SK-N-SH (cell line): ENCODE results near the gene TYW3. TPM values are rescaled to one million over a fixed set of nuclear protein-coding genes. Genes with fewer than 3 reads are reported as not detected.

ENCODE experiments used
- CTCF ChIA-PET: fragments of 300-600, 350-600 bp; formaldehyde crosslinking; extraction: SDS; loops from one replicate; lab custom pipeline; 2021; lab: Yijun Ruan, JAX
- POLR2A ChIA-PET: fragments of 350-600 bp; sonication (Branson Sonifier 250); formaldehyde crosslinking; extraction: SDS; loops from one replicate; lab custom pipeline; 2020; ENCODE audit warnings: antibody characterized with exemption, inconsistent platforms; lab: Yijun Ruan, JAX
- DNase-seq: peaks from one replicate; pipeline ENCODE4 v3.0.0; 2012
- H2AFZ ChIP-seq: fragments of 200-600 bp; sonication (generic); 2 replicates; pipeline ENCODE4 v1.8.1; 2016; ENCODE audit warnings: antibody characterized with exemption, mild to moderate bottlenecking, low read depth
- H3F3A ChIP-seq: fragments of 200-600 bp; sonication (generic); replicated peaks from 2 replicates; pipeline ENCODE3; 2016; ENCODE audit warnings: antibody characterized with exemption, mild to moderate bottlenecking; ENCODE audit not compliant: insufficient read depth
- H3K27ac ChIP-seq, 2 experiments: fragments of 200-500 bp in 1 of 2; fragments of 200-600 bp in 1 of 2; sonication (Bioruptor generic) in 1 of 2; sonication (generic), shearing (Covaris generic) in 1 of 2; 2 replicates each; pipeline versions ENCODE4 v1.5.1 to v1.6.1; 2014 to 2016; ENCODE audit warnings: low read depth in 2 of 2, inconsistent platforms in 1 of 2, low read length in 1 of 2, mild to moderate bottlenecking in 1 of 2, mixed read lengths in 1 of 2
- H3K27me3 ChIP-seq: fragments of 200-600 bp; sonication (generic), shearing (Covaris generic); 2 replicates; pipeline ENCODE4 v1.6.1; 2016; ENCODE audit warnings: mixed run types; ENCODE audit not compliant: insufficient read depth
- H3K36me3 ChIP-seq, 2 experiments: fragments of 200-500 bp in 1 of 2; fragments of 200-600 bp in 1 of 2; sonication (Bioruptor generic) in 1 of 2; sonication (generic) in 1 of 2; replicated peaks in 1 of 2; 2 replicates each; pipeline versions ENCODE3 to v1.5.1; 2014 to 2016; ENCODE audit warnings: low read length in 1 of 2, mild to moderate bottlenecking in 1 of 2; ENCODE audit not compliant: insufficient read depth in 2 of 2, control insufficient read depth in 1 of 2
- H3K4me1 ChIP-seq, 2 experiments: fragments of 200-500 bp in 1 of 2; fragments of 200-600 bp in 1 of 2; sonication (Bioruptor generic) in 1 of 2; sonication (generic), shearing (Covaris generic) in 1 of 2; 2 replicates each; pipeline versions ENCODE4 v1.5.1 to v1.6.1; 2014 to 2016; ENCODE audit warnings: low read depth in 1 of 2, low read length in 1 of 2, mixed run types in 1 of 2; ENCODE audit not compliant: insufficient read depth in 2 of 2, control insufficient read depth in 1 of 2
- H3K4me2 ChIP-seq: fragments of 200-600 bp; sonication (generic), shearing (Covaris generic); 2 replicates; pipeline ENCODE4 v1.6.1; 2017; ENCODE audit warnings: mixed run types
- H3K4me3 ChIP-seq, 2 experiments: fragments of 200-500 bp in 1 of 2; fragments of 200-600 bp in 1 of 2; sonication (Bioruptor generic) in 1 of 2; sonication (generic), shearing (Covaris generic) in 1 of 2; 2 replicates each; pipeline versions ENCODE4 v1.5.1 to v1.8.1; 2014 to 2016; ENCODE audit warnings: low read depth in 2 of 2, inconsistent platforms in 1 of 2, low read length in 1 of 2, mild to moderate bottlenecking in 1 of 2, mixed read lengths in 1 of 2, moderate library complexity in 1 of 2
- H3K79me2 ChIP-seq: fragments of 200-600 bp; sonication (generic); 2 replicates; pipeline ENCODE4 v1.8.1; 2017; ENCODE audit warnings: mild to moderate bottlenecking; ENCODE audit not compliant: insufficient read depth
- H3K9ac ChIP-seq: fragments of 200-600 bp; sonication (generic); 2 replicates; pipeline ENCODE4 v1.6.1; 2017; ENCODE audit warnings: mixed run types
- H3K9me2 ChIP-seq: fragments of 200-600 bp; sonication (generic); 2 replicates; pipeline ENCODE4 v1.6.1; 2017; ENCODE audit warnings: mixed run types
- H3K9me3 ChIP-seq: fragments of 200-600 bp; sonication (generic); 2 replicates; pipeline ENCODE4 v1.6.1; 2017; ENCODE audit warnings: mixed run types, mild to moderate bottlenecking, moderate library complexity
- H4K20me1 ChIP-seq: fragments of 200-600 bp; sonication (generic); 2 replicates; pipeline ENCODE4 v1.6.1; 2017; ENCODE audit warnings: mild to moderate bottlenecking, mixed run types; ENCODE audit not compliant: insufficient read depth
- CHD2 ChIP-seq: fragments of 150-350 bp; IDR thresholded peaks from 2 replicates; pipeline ENCODE4 v1.6.1; 2018; ENCODE audit warnings: low read length; ENCODE audit not compliant: partially characterized antibody
- ELF1 ChIP-seq: IDR thresholded peaks from 2 replicates; pipeline ENCODE4 v1.4.0; 2012
- EP300 ChIP-seq, 2 experiments: IDR thresholded peaks; 2 replicates each; pipeline versions ENCODE4 v1.4.0 to v1.6.1; 2012; ENCODE audit warnings: borderline replicate concordance in 1 of 2, low read depth in 1 of 2, low read length in 1 of 2
- FOSL2 ChIP-seq: IDR thresholded peaks from 2 replicates; pipeline ENCODE4 v1.4.0; 2012; ENCODE audit warnings: low read depth, mild to moderate bottlenecking, moderate library complexity, borderline replicate concordance
- FOXJ3 ChIP-seq: sonication (generic); formaldehyde crosslinking; IDR thresholded peaks from 2 replicates; pipeline ENCODE4 v1.5.1; 2020; ENCODE audit warnings: mild to moderate bottlenecking, missing genetic modification reagents
- FOXM1 ChIP-seq: IDR thresholded peaks from 2 replicates; pipeline ENCODE4 v1.4.0; 2012; ENCODE audit warnings: low read depth, mild to moderate bottlenecking
- GABPA ChIP-seq: IDR thresholded peaks from 2 replicates; pipeline ENCODE4 v1.4.0; 2012; ENCODE audit warnings: low read depth, mild to moderate bottlenecking
- GATA2 ChIP-seq: sonication (generic); formaldehyde crosslinking; IDR thresholded peaks from 2 replicates; pipeline ENCODE4 v1.5.0; 2020; ENCODE audit warnings: mild to moderate bottlenecking, missing genetic modification reagents
- JUND ChIP-seq: IDR thresholded peaks from 2 replicates; pipeline ENCODE4 v1.4.0; 2012
- MAX ChIP-seq: IDR thresholded peaks from 2 replicates; pipeline ENCODE4 v1.4.0; 2012; ENCODE audit warnings: low read depth
- MEF2A ChIP-seq: IDR thresholded peaks from 2 replicates; pipeline ENCODE4 v1.4.0; 2012; ENCODE audit warnings: low read depth, borderline replicate concordance
- POLR2AphosphoS5 ChIP-seq: IDR thresholded peaks from 2 replicates; pipeline ENCODE4 v1.6.1; 2012; ENCODE audit warnings: low read depth, low read length
- RAD21 ChIP-seq: IDR thresholded peaks from 2 replicates; pipeline ENCODE4 v1.6.1; 2012; ENCODE audit warnings: mild to moderate bottlenecking, low read length
- RXRA ChIP-seq: IDR thresholded peaks from 2 replicates; pipeline ENCODE4 v1.4.0; 2012; ENCODE audit warnings: low read depth, mild to moderate bottlenecking, borderline replicate concordance
- SIN3A ChIP-seq: IDR thresholded peaks from 2 replicates; pipeline ENCODE4 v1.6.1; 2012; ENCODE audit warnings: low read depth, mild to moderate bottlenecking, low read length, moderate library complexity, borderline replicate concordance
- SMC3 ChIP-seq: IDR thresholded peaks from 2 replicates; pipeline ENCODE4 v1.6.1; 2012; ENCODE audit warnings: low read depth, low read length, improper control_type of control experiment
- TAF1 ChIP-seq: IDR thresholded peaks from 2 replicates; pipeline ENCODE4 v1.6.1; 2012; ENCODE audit warnings: low read depth, mild to moderate bottlenecking, low read length, moderate library complexity, borderline replicate concordance
- TCF12 ChIP-seq: IDR thresholded peaks from 2 replicates; pipeline ENCODE4 v1.4.0; 2012
- YY1 ChIP-seq: IDR thresholded peaks from 2 replicates; pipeline ENCODE4 v1.4.0; 2012; ENCODE audit warnings: low read depth, mild to moderate bottlenecking
- polyA plus RNA-seq, 3 experiments: library from polyadenylated mRNA; depleted of rRNA; stranded (reverse); fragments of >200 nt; gene quantifications; 2 replicates each; pipeline ENCODE4 v1.2.3, GENCODE V29; 2012
- TF ChIP-seq, protein P1 (sequence below): fragments of 200-600 bp; sonication (generic); IDR thresholded peaks from 2 replicates; pipeline ENCODE4 v1.6.1; 2017; ENCODE audit warnings: antibody characterized with exemption, mild to moderate bottlenecking, moderate library complexity
- TF ChIP-seq, protein P2 (sequence below): fragments of 150-350 bp; IDR thresholded peaks from 2 replicates; pipeline ENCODE4 v1.6.1; 2016; ENCODE audit warnings: mild to moderate bottlenecking, low read depth, low read length
- TF ChIP-seq, protein P3 (sequence below): IDR thresholded peaks from 2 replicates; pipeline ENCODE4 v1.4.0; 2012; ENCODE audit warnings: low read depth, borderline replicate concordance

TYW3 gene
- polyA plus RNA-seq, 1 of the 3 experiments (the other 2 are of a cell fraction) = 9.2 TPM

GRCh38 chr1:74785944-74786343 is 53.0 kb downstream of the TYW3 start:
- H2AFZ ChIP-seq = no peak overlapping the region
- no peaks in the 10 kb centered on the region for H3K79me2 ChIP-seq
- no peaks in the 10 kb centered on the region for H3K27me3 ChIP-seq
- POLR2A ChIA-PET = no interaction called here
- TF ChIP-seq TAF1 = no peak
- no peak for TF ChIP-seq SIN3A
- TF ChIP-seq SMC3 = no peak
- no peak for TF ChIP-seq EP300 (IDR thresholded peaks at IDR 0.05; ENCODE audit: borderline replicate concordance in 1 of 2, low read depth in 1 of 2, low read length in 1 of 2)
- no peak for TF ChIP-seq GATA2 (CRISPR knock-in tag)
- TF ChIP-seq, protein P1, sequence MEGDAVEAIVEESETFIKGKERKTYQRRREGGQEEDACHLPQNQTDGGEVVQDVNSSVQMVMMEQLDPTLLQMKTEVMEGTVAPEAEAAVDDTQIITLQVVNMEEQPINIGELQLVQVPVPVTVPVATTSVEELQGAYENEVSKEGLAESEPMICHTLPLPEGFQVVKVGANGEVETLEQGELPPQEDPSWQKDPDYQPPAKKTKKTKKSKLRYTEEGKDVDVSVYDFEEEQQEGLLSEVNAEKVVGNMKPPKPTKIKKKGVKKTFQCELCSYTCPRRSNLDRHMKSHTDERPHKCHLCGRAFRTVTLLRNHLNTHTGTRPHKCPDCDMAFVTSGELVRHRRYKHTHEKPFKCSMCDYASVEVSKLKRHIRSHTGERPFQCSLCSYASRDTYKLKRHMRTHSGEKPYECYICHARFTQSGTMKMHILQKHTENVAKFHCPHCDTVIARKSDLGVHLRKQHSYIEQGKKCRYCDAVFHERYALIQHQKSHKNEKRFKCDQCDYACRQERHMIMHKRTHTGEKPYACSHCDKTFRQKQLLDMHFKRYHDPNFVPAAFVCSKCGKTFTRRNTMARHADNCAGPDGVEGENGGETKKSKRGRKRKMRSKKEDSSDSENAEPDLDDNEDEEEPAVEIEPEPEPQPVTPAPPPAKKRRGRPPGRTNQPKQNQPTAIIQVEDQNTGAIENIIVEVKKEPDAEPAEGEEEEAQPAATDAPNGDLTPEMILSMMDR = no peak
- no peak for TF ChIP-seq MAX
- TF ChIP-seq MEF2A = no peak
- no peak for TF ChIP-seq FOXM1
- TF ChIP-seq POLR2AphosphoS5 = no peak
- TF ChIP-seq, protein P2, sequence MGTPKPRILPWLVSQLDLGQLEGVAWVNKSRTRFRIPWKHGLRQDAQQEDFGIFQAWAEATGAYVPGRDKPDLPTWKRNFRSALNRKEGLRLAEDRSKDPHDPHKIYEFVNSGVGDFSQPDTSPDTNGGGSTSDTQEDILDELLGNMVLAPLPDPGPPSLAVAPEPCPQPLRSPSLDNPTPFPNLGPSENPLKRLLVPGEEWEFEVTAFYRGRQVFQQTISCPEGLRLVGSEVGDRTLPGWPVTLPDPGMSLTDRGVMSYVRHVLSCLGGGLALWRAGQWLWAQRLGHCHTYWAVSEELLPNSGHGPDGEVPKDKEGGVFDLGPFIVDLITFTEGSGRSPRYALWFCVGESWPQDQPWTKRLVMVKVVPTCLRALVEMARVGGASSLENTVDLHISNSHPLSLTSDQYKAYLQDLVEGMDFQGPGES = no peak
- TF ChIP-seq CHD2 = no peak
- TF ChIP-seq RAD21 = no peak
- no peak for TF ChIP-seq YY1
- no peaks in the 10 kb centered on the region for H3F3A ChIP-seq
- H3K4me1 ChIP-seq = no peaks in the 10 kb centered on the region
- no peak overlapping the region for H3K27ac ChIP-seq
- no peak for DNase-seq
- CTCF ChIA-PET = interaction anchor here (1.6 to 2.9 kb wide), 2 partner anchors 14 to 419 kb away, joined by 3 to 11 read pairs; no protein-coding TSS in a partner anchor
- no peaks in the 10 kb centered on the region for H3K36me3 ChIP-seq
- H4K20me1 ChIP-seq = no peaks in the 10 kb centered on the region
- H3K4me3 ChIP-seq = no peak overlapping the region
- H3K9ac ChIP-seq = no peak overlapping the region
- H3K4me2 ChIP-seq = no peak overlapping the region
- no peaks in the 10 kb centered on the region for H3K9me2 ChIP-seq
- no peaks in the 10 kb centered on the region for H3K9me3 ChIP-seq

DNA sequence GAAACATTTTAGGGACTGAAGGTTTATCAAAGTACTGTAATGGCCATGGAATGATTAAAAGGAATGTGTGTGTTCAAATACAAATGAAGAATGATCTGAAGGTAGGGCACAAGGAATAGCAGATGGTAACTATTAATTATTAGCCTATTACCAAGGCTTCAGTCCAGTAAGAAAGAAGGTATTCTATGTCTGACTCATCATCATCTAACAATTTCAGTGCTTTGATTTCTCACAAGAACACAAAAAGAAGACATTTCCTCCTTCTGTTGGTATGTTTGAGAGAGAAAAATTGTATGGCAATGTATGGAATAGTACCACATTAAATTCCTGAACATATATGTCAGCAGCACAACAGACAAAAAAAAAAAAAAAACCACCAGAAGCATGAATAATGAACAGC is 57.5 kb downstream of the TYW3 start:
- no peak overlapping the region for H3K27ac ChIP-seq
- no peaks in the 10 kb centered on the region for H3K79me2 ChIP-seq
- no peaks in the 10 kb centered on the region for H4K20me1 ChIP-seq
- H3K4me3 ChIP-seq = no peak overlapping the region
- H3K27me3 ChIP-seq = no peaks in the 10 kb centered on the region
- H3K9ac ChIP-seq = no peak overlapping the region
- DNase-seq = no peak
- no peaks in the 10 kb centered on the region for H3K9me3 ChIP-seq
- H3F3A ChIP-seq = no peaks in the 10 kb centered on the region
- no peaks in the 10 kb centered on the region for H3K9me2 ChIP-seq
- H3K4me2 ChIP-seq = no peak overlapping the region
- ChIA-PET POLR2A (no interaction called here), CTCF (interaction anchor here (1.1 to 1.5 kb wide), 3 partner anchors 19 to 412 kb away, joined by 3 to 6 read pairs (median 5); no protein-coding TSS in a partner anchor)
- peaks cover 0 to 3% of the 10 kb centered on the region in 2 experiments; a peak in 1 of 4 replicates for H3K4me1 ChIP-seq
- no peaks in the 10 kb centered on the region for H3K36me3 ChIP-seq
- H2AFZ ChIP-seq = no peak overlapping the region
- TF ChIP-seq YY1 = no peak
- TF ChIP-seq MEF2A = no peak
- no peak for TF ChIP-seq FOSL2
- no peak for TF ChIP-seq EP300 (IDR thresholded peaks at IDR 0.05; ENCODE audit: borderline replicate concordance in 1 of 2, low read depth in 1 of 2, low read length in 1 of 2)
- no peak for TF ChIP-seq JUND
- TF ChIP-seq RXRA = no peak
- no peak for TF ChIP-seq TCF12
- TF ChIP-seq, protein P3, sequence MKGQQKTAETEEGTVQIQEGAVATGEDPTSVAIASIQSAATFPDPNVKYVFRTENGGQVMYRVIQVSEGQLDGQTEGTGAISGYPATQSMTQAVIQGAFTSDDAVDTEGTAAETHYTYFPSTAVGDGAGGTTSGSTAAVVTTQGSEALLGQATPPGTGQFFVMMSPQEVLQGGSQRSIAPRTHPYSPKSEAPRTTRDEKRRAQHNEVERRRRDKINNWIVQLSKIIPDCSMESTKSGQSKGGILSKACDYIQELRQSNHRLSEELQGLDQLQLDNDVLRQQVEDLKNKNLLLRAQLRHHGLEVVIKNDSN = no peak
- TF ChIP-seq SMC3 = no peak
- TF ChIP-seq ELF1 = no peak
- TF ChIP-seq GABPA = no peak
- no peak for TF ChIP-seq POLR2AphosphoS5
- no peak for TF ChIP-seq FOXJ3 (CRISPR knock-in tag)
